Stomach (tissue), 4 donors: ENCODE results near the gene POP5.
A peak's percentile ranks its signal among the peaks of the same experiment; 100 is the strongest.

ENCODE experiments used
- EP300 ChIP-seq: sonication (generic); formaldehyde crosslinking; IDR thresholded peaks from one replicate; pipeline ENCODE4 v1.6.1; 2017; ENCODE audit warnings: antibody characterized with exemption
- POLR2A ChIP-seq, 4 donors: fragments of 450-650 bp; IDR thresholded peaks; one replicate each; pipeline ENCODE4 v1.6.1; 2016; ENCODE audit warnings: antibody characterized with exemption in 4 of 4, control low read depth in 2 of 4, mild to moderate bottlenecking in 1 of 4, moderate library complexity in 1 of 4
- POLR2AphosphoS5 ChIP-seq, 3 donors: sonication (generic); formaldehyde crosslinking; IDR thresholded peaks; one replicate each; pipeline ENCODE4 v1.6.1; 2016; ENCODE audit warnings: antibody characterized with exemption in 3 of 3
- TF ChIP-seq, protein P1 (sequence below), 7 experiments: fragments of 450-650 bp in 4 of 7; fragments of 200-600 bp in 3 of 7; sonication (generic) in 3 of 7; IDR thresholded peaks; one replicate each; pipeline ENCODE4 v1.5.1; 2016 to 2019; ENCODE audit warnings: antibody characterized with exemption in 7 of 7, control low read depth in 2 of 7, mild to moderate bottlenecking in 1 of 7

DNA sequence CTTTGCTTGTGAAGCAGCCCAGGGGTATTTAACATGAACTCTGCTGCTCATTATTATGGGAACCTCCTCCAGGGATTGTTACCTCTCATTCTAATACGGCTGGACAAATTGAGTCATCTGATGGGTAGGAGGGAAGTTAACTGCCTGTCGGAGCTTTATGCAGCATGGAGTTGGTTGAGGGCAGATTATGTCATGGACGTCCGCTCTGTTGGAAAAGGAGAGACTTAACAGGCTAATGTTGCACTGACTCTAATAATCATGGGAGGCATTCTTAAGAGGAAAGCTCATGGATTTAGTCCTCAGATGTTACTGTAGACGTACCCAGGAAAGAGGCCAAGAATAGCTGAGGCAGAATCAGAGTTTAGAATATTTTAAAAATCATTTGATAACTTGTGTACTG is 9.9 kb downstream of the POP5 start:
- TF ChIP-seq POLR2AphosphoS5 (IDR thresholded peaks at IDR 0.05) (peak in 1 of 3 donors; percentile 5), POLR2A (IDR thresholded peaks at IDR 0.05) (no peak), EP300 (no peak)
- TF ChIP-seq, protein P1, sequence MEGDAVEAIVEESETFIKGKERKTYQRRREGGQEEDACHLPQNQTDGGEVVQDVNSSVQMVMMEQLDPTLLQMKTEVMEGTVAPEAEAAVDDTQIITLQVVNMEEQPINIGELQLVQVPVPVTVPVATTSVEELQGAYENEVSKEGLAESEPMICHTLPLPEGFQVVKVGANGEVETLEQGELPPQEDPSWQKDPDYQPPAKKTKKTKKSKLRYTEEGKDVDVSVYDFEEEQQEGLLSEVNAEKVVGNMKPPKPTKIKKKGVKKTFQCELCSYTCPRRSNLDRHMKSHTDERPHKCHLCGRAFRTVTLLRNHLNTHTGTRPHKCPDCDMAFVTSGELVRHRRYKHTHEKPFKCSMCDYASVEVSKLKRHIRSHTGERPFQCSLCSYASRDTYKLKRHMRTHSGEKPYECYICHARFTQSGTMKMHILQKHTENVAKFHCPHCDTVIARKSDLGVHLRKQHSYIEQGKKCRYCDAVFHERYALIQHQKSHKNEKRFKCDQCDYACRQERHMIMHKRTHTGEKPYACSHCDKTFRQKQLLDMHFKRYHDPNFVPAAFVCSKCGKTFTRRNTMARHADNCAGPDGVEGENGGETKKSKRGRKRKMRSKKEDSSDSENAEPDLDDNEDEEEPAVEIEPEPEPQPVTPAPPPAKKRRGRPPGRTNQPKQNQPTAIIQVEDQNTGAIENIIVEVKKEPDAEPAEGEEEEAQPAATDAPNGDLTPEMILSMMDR (IDR thresholded peaks at IDR 0.05), result no peak
